HepG2 (cell line): ENCODE results near the gene BEND3. TPM values are rescaled to one million over a fixed set of nuclear protein-coding genes. Genes with fewer than 3 reads are reported as not detected.

Experiments used
- ATAC-seq: fragments of 200-7000 bp; cut with Tn5 transposase; 3 replicates; pipeline ENCODE4 v1.9.1; 2020; ENCODE audit warnings: mild to moderate bottlenecking, moderate library complexity
- BruUV-seq: library from RNA; stranded (reverse); fragments of 400-500 nt; replicated peaks from 2 replicates; lab custom pipeline; 2021; lab: Mats Ljungman, UMichigan
- CTCF ChIA-PET: fragments of 300-600 bp; formaldehyde crosslinking; extraction: SDS; loops from one replicate; lab custom pipeline; 2021; ENCODE audit warnings: low total read pairs, inconsistent platforms, low intra/inter-chr PET ratio; lab: Yijun Ruan, JAX
- POLR2A ChIA-PET: fragments of 350-600 bp; sonication (Branson Sonifier 250); formaldehyde crosslinking; loops from one replicate; lab custom pipeline; 2020; ENCODE audit warnings: antibody characterized with exemption, inconsistent platforms; lab: Yijun Ruan, JAX
- DNase-seq: peaks from one replicate; pipeline ENCODE4 v3.0.0-alpha.2; 2015; ENCODE audit warnings: low spot score
- FAIRE-seq: peaks from 3 replicates; lab custom pipeline; 2011; peaks lifted over from hg19 to GRCh38; lab: Jason Lieb, UNC
- H2AFZ ChIP-seq: one replicate; pipeline ENCODE4 v1.6.1; 2011; ENCODE audit warnings: low read length, inconsistent platforms
- H3K27ac ChIP-seq: fragments of 300-600 bp; 3 replicates; pipeline ENCODE4 v1.8.0; 2011; ENCODE audit warnings: mixed run types, mild to moderate bottlenecking, mixed read lengths, low read length, inconsistent platforms; ENCODE audit not compliant: insufficient read depth; ENCODE audit errors: extremely low read length
- H3K27me3 ChIP-seq, 2 experiments: fragments of 200-600 bp in 1 of 2; 2 replicates in 1 of 2; 3 replicates in 1 of 2; pipeline versions ENCODE4 v1.6.0 to v1.8.0; 2011; ENCODE audit warnings: low read length in 2 of 2, mild to moderate bottlenecking in 2 of 2, moderate library complexity in 2 of 2, inconsistent platforms in 1 of 2; ENCODE audit not compliant: insufficient read depth in 2 of 2, control insufficient read depth in 1 of 2
- H3K36me3 ChIP-seq, 2 experiments: fragments of 200-600 bp in 1 of 2; replicated peaks in 1 of 2; 2 replicates in 1 of 2; 3 replicates in 1 of 2; pipeline versions ENCODE4 v1.5.1 to v1.8.0; 2011; ENCODE audit warnings: low read length in 2 of 2, inconsistent platforms in 1 of 2; ENCODE audit not compliant: insufficient read depth in 2 of 2, control insufficient read depth in 1 of 2
- H3K4me1 ChIP-seq: 2 replicates; pipeline ENCODE4 v1.5.1; 2012; ENCODE audit warnings: low read length, inconsistent platforms; ENCODE audit not compliant: insufficient read depth
- H3K4me2 ChIP-seq: 2 replicates; pipeline ENCODE4 v1.6.0; 2011; ENCODE audit warnings: low read depth, low read length, inconsistent platforms
- H3K4me3 ChIP-seq, 3 experiments: fragments of 200-600 bp in 1 of 3; sonication (generic), shearing (Covaris generic) in 1 of 3; replicated peaks in 1 of 3; 2 replicates each; pipeline ENCODE4 v1.5.1; 2011 to 2016; ENCODE audit warnings: low read length in 3 of 3, inconsistent platforms in 2 of 3, low read depth in 2 of 3, mild to moderate bottlenecking in 2 of 3, control low read depth in 1 of 3, mixed read lengths in 1 of 3; ENCODE audit not compliant: insufficient read depth in 1 of 3
- H3K79me2 ChIP-seq: one replicate; pipeline ENCODE4 v1.6.1; 2011; ENCODE audit warnings: low read length, inconsistent platforms; ENCODE audit not compliant: insufficient read depth
- H3K9ac ChIP-seq: 2 replicates; pipeline ENCODE4 v1.6.0; 2011; ENCODE audit warnings: mild to moderate bottlenecking, low read depth, low read length, inconsistent platforms; ENCODE audit not compliant: insufficient read depth
- H3K9me3 ChIP-seq: 2 replicates; pipeline ENCODE4 v1.5.1; 2012; ENCODE audit warnings: mild to moderate bottlenecking, low read length
- H4K20me1 ChIP-seq: 2 replicates; pipeline ENCODE4 v1.6.0; 2011; ENCODE audit warnings: inconsistent platforms, mild to moderate bottlenecking, low read length, moderate library complexity; ENCODE audit not compliant: insufficient read depth
- ASH2L ChIP-seq: fragments of 300-600, 200-600 bp; sonication (generic); IDR thresholded peaks from 2 replicates; pipeline ENCODE4 v1.7.0; 2017; ENCODE audit warnings: low read depth, mild to moderate bottlenecking, moderate library complexity, mixed read lengths, low read length; ENCODE audit not compliant: insufficient read length
- POLR2AphosphoS5 ChIP-seq: IDR thresholded peaks from 2 replicates; pipeline ENCODE4 v1.6.1; 2012; ENCODE audit warnings: low read depth, low read length
- SALL2 ChIP-seq: sonication (generic); formaldehyde crosslinking; IDR thresholded peaks from 2 replicates; pipeline ENCODE4 v1.8.1; 2023; ENCODE audit warnings: mild to moderate bottlenecking, missing genetic modification reagents, inconsistent platforms
- TCF12 ChIP-seq, 2 experiments: fragments of 450-650 bp in 1 of 2; sonication (generic) in 1 of 2; formaldehyde crosslinking in 1 of 2; IDR thresholded peaks; 2 replicates each; pipeline versions ENCODE4 v1.6.1 to v1.8.0; 2017 to 2022; ENCODE audit warnings: antibody characterized with exemption in 1 of 2, mild to moderate bottlenecking in 1 of 2, missing genetic modification reagents in 1 of 2, moderate library complexity in 1 of 2
- ZNF292 ChIP-seq: sonication (generic); formaldehyde crosslinking; IDR thresholded peaks from 2 replicates; pipeline ENCODE4 v1.8.1; 2022; ENCODE audit warnings: mild to moderate bottlenecking, low read depth, missing genetic modification reagents, borderline replicate concordance
- ZNF383 ChIP-seq: sonication (generic); formaldehyde crosslinking; IDR thresholded peaks from 2 replicates; pipeline ENCODE4 v1.4.0; 2020; ENCODE audit warnings: missing genetic modification reagents, mild to moderate bottlenecking, borderline replicate concordance
- WGBS: methylation state at CpG from one replicate; pipeline ENCODE4 v1.1.6; 2017; ENCODE audit warnings: low lambda C conversion rate; 5-methylcytosine and 5-hydroxymethylcytosine counted together
- in situ Hi-C: cut with HindIII; loops from 2 replicates; pipeline ENCODE4 v1.10.0; 2017; ENCODE audit warnings: low pct_unique_long_range_greater_than_20kb; ENCODE audit not compliant: extremely low pct_ligation_motif_present
- intact Hi-C: fragments of 100-400 bp; cut with micrococcal nuclease; formaldehyde crosslinking; loops from one replicate; pipeline ENCODE4 v1.10.0; 2022; ENCODE audit not compliant: unreplicated experiment
- polyA plus RNA-seq, 8 experiments: library from polyadenylated mRNA; depleted of rRNA in 3 of 8; stranded (reverse) in 7 of 8; unstranded in 1 of 8; fragments of >200 nt; fragmentation: Illumina TruSeq in 4 of 8; extraction: Trizol in 4 of 8; gene quantifications; 2 replicates each; pipeline versions ENCODE4 v1.2.1 to v1.2.3, GENCODE V29; 2011 to 2016; ENCODE audit warnings: low read depth in 4 of 8, missing spikeins in 1 of 8, mixed read lengths in 1 of 8; ENCODE audit not compliant: insufficient read depth in 1 of 8
- total RNA-seq, 5 experiments: library from RNA; depleted of rRNA; stranded (reverse); fragments of >200 nt; fragmentation: Illumina TruSeq; extraction: Trizol; gene quantifications; 2 replicates each; pipeline ENCODE4 v1.2.3, GENCODE V29; 2016; ENCODE audit warnings: low read depth in 1 of 5
- TF ChIP-seq, protein P1 (sequence below): IDR thresholded peaks from 2 replicates; pipeline ENCODE4 v1.6.1; 2016; ENCODE audit warnings: missing compliant biosample characterization, missing genetic modification reagents, borderline replicate concordance
- TF ChIP-seq, protein P2 (sequence below): sonication (generic); formaldehyde crosslinking; IDR thresholded peaks from 2 replicates; pipeline ENCODE4 v1.8.1; 2023; ENCODE audit warnings: mild to moderate bottlenecking, moderate library complexity, missing genetic modification reagents
- TF ChIP-seq, protein P3 (sequence below), 2 experiments: fragments of 450-650 bp in 1 of 2; sonication (generic) in 1 of 2; formaldehyde crosslinking in 1 of 2; IDR thresholded peaks; 2 replicates each; pipeline versions ENCODE4 v1.6.1 to v1.8.0; 2016 to 2022; ENCODE audit warnings: antibody characterized with exemption in 1 of 2, mild to moderate bottlenecking in 1 of 2, missing genetic modification reagents in 1 of 2

The BEND3 gene
- total and polyA plus RNA-seq, 2 of the 13 experiments (the other 11 are each of a cell fraction or from before 2014, with no cell fraction given), result 1.4 to 5.8 TPM

DNA sequence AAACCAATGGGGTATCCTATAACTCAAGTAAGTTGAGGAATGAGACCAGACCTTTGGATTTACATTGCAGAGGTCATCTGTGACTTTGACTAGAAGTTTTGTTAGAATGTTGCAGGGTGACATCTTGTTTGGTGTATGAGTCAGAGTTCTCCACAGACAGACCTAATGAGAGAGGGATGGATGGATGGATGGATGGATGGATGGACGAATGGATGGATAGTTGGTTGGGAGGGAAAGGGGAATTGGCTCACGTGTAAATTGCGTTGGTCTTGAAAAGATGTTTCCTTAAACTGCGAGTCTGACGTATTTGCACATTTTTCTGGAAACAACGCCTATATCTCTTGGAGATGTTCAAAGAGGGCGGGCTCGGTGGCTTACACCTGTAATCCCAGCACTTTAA lies 88.3 kb downstream of the BEND3 start:
- POLR2A ChIA-PET, result no interaction called here

More for the DNA sequence above, 88.3 kb downstream of the BEND3 start:
- H3K27me3 ChIP-seq, result 0 out of 5 replicates have a peak, but pooled peaks cover 0 to 1% of the 10 kb centered on the region in 2 experiments
- in situ Hi-C loops (no loop called here), intact Hi-C loops (no loop called here)
- no peak overlapping the region for H3K4me2 ChIP-seq
- TF ChIP-seq TCF12 (IDR thresholded peaks at IDR 0.05) (no peak), TCF12 (CRISPR knock-in tag; IDR thresholded peaks at IDR 0.05) (no peak), POLR2AphosphoS5 (no peak), ZNF292 (CRISPR knock-in tag) (no peak), ASH2L (no peak), SALL2 (no peak), ZNF383 (CRISPR knock-in tag) (no peak)
- TF ChIP-seq, protein P1, sequence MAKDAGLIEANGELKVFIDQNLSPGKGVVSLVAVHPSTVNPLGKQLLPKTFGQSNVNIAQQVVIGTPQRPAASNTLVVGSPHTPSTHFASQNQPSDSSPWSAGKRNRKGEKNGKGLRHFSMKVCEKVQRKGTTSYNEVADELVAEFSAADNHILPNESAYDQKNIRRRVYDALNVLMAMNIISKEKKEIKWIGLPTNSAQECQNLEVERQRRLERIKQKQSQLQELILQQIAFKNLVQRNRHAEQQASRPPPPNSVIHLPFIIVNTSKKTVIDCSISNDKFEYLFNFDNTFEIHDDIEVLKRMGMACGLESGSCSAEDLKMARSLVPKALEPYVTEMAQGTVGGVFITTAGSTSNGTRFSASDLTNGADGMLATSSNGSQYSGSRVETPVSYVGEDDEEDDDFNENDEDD (CRISPR knock-in tag), result no peak
- TF ChIP-seq, protein P2, sequence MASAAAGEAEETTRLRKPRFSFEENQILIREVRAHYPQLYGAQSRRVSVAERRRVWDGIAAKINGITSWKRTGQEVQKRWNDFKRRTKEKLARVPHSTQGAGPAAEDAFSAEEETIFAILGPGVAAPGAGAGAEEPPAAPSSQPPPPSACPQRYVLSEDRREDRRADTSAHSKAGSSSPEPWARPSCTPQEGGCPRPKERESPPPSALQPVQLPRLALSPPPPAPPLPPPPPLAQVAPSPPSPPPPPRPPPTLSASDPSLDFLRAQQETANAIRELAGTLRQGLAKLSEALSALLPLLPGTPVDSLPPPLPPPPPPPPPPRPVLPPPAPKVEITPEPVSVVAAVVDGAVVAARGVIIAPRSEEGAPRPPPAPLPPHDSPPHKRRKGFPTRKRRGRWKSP, result no peak
- TF ChIP-seq, protein P3, sequence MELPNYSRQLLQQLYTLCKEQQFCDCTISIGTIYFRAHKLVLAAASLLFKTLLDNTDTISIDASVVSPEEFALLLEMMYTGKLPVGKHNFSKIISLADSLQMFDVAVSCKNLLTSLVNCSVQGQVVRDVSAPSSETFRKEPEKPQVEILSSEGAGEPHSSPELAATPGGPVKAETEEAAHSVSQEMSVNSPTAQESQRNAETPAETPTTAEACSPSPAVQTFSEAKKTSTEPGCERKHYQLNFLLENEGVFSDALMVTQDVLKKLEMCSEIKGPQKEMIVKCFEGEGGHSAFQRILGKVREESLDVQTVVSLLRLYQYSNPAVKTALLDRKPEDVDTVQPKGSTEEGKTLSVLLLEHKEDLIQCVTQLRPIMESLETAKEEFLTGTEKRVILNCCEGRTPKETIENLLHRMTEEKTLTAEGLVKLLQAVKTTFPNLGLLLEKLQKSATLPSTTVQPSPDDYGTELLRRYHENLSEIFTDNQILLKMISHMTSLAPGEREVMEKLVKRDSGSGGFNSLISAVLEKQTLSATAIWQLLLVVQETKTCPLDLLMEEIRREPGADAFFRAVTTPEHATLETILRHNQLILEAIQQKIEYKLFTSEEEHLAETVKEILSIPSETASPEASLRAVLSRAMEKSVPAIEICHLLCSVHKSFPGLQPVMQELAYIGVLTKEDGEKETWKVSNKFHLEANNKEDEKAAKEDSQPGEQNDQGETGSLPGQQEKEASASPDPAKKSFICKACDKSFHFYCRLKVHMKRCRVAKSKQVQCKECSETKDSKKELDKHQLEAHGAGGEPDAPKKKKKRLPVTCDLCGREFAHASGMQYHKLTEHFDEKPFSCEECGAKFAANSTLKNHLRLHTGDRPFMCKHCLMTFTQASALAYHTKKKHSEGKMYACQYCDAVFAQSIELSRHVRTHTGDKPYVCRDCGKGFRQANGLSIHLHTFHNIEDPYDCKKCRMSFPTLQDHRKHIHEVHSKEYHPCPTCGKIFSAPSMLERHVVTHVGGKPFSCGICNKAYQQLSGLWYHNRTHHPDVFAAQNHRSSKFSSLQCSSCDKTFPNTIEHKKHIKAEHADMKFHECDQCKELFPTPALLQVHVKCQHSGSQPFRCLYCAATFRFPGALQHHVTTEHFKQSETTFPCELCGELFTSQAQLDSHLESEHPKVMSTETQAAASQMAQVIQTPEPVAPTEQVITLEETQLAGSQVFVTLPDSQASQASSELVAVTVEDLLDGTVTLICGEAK (IDR thresholded peaks at IDR 0.05), result no peak
- TF ChIP-seq, protein P3 (CRISPR knock-in tag; IDR thresholded peaks at IDR 0.05), result no peak
- no peak overlapping the region for H2AFZ ChIP-seq
- H3K9me3 ChIP-seq, result no peaks in the 10 kb centered on the region
- H3K9ac ChIP-seq, result no peak overlapping the region
- peaks cover 4% of the 10 kb centered on the region for H3K79me2 ChIP-seq
- no peaks in the 10 kb centered on the region for H3K36me3 ChIP-seq
- no TSS peak for BruUV-seq
- WGBS, result 90% methylated on average over 8 of the region's 8 CpGs
- DNase-seq (no peak), ATAC-seq (no peak), FAIRE-seq (no peak)
- no peak overlapping the region for H3K4me3 ChIP-seq
- H3K27ac ChIP-seq, result no peak overlapping the region
- H4K20me1 ChIP-seq, result no peaks in the 10 kb centered on the region
- CTCF ChIA-PET, result no interaction called here
- peaks cover 21% of the 10 kb centered on the region for H3K4me1 ChIP-seq
